Measurements from ENCODE around the gene ZMIZ1. TPM values are rescaled to one million over a fixed set of nuclear protein-coding genes. Genes with fewer than 3 reads are reported as not detected.

The ZMIZ1 gene
- total RNA-seq, 2 experiments from 2014 or later: 38.3 to 41.6 TPM

DNA sequence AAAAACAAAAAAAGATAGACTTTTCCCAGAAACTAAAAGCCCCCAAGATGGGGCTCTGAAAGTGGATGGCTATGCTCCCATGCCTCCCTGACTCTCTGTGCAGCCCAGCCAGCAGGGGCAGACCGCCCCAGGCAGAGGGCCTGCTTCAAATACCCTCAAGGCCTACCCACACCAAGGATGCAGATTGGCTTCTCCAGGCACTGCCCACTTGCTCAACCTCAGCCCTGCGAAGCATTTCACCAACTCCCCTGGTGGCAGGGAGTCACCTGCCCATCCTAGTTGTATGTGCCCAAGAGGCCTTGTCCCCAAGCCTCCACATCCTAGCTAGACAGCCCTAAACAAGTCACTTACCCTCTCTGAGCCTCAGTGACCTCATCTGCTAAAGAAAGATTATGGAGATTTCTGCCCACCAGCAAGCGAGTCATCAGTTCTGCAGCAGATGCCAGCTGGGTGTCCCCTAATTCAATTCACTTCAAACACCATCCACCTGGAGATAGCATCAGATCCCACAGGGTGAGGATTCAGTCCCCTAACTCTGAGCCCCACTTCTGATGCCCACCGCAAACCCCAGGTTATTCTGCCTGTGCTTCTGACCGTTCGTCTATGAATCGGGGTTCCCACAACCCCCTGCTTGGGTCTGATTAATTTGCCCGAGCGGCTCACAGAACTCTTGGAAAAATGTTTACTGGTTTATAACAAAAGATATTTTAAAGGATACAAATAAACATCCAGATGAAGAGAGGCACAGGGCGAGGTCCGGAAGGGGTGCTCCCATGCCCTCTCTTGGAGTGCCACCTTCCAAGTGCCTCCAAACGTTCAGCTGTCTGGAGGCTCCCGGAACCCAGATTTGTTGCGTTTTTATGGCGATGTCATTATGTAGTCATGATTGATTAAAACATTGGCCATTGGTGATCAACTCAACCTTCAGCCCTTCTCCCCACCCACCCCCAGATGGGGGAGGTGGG, 18.6 kb upstream of the ZMIZ1 start:
- CTCF ChIA-PET: interaction anchor here (1.6 kb wide), 1 partner anchor 11 kb away, joined by 9 read pairs; no protein-coding TSS in a partner anchor
- POLR2A ChIA-PET: no interaction called here

- ChIA-PET POLR2A (no interaction called here), CTCF (interaction anchor here (1.1 to 1.6 kb wide), 2 partner anchors 10 to 17 kb away, joined by 3 to 9 read pairs; no protein-coding TSS in a partner anchor)
Observed at GRCh38 chr10:79050896-79051555, 17.7 kb upstream of the ZMIZ1 start.

- POLR2A ChIA-PET: no interaction called here
Observed at GRCh38 chr10:79051766-79052165, 17.0 kb upstream of the ZMIZ1 start.

DNA sequence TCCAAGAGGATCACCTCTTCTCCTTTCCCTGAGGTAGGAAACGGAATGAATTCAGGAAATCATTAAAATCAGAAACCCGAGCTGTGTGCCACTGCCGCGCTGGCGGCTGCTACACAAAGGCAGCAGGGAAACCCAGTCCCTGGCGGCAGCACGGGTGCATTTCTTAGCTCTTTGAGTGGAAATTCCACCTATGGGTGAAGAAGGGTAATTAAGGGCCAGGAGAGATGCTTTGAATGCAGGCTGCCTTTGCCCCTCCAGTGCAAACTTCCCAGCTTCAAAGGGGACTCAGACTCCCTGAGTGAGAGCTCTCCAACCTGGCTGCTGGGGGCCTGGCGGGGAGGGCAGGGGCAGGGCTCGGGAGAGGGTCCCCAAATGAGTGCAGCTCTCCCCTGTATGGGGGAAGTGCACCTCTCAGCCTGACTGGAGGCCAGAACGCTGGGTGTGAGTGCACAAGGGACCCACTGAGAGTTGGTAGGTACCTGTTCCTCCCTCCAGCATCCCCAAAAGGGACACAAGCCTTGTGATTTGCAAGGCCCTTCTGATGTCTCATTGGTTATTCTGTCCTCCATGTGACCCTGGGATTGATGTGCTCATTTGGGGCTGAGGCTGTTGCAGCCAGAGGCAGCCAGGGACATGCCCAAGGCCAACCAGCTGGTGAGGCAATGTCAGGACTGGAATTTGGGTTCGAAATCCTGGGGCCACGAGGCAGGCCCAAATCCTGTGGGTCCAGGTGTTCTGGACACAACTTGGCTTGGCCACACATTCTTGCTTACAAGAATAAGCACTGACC, 16.3 kb upstream of the ZMIZ1 start:
- ChIA-PET POLR2A (no interaction called here), CTCF (interaction anchor here (1.1 kb wide), 1 partner anchor 19 kb away, joined by 3 read pairs; no protein-coding TSS in a partner anchor)

More at GRCh38 chr10:79051766-79052165, 17.0 kb upstream of the ZMIZ1 start:
- CTCF ChIA-PET: interaction anchor here (1.1 kb wide), 1 partner anchor 18 kb away, joined by 3 read pairs; no protein-coding TSS in a partner anchor

GRCh38 chr10:79053081-79053434, 15.7 kb upstream of the ZMIZ1 start:
- ChIA-PET CTCF (no interaction called here), POLR2A (no interaction called here)

- ChIA-PET CTCF (no interaction called here), POLR2A (no interaction called here)
Observed at GRCh38 chr10:79053481-79054202, 15.1 kb upstream of the ZMIZ1 start.

DNA sequence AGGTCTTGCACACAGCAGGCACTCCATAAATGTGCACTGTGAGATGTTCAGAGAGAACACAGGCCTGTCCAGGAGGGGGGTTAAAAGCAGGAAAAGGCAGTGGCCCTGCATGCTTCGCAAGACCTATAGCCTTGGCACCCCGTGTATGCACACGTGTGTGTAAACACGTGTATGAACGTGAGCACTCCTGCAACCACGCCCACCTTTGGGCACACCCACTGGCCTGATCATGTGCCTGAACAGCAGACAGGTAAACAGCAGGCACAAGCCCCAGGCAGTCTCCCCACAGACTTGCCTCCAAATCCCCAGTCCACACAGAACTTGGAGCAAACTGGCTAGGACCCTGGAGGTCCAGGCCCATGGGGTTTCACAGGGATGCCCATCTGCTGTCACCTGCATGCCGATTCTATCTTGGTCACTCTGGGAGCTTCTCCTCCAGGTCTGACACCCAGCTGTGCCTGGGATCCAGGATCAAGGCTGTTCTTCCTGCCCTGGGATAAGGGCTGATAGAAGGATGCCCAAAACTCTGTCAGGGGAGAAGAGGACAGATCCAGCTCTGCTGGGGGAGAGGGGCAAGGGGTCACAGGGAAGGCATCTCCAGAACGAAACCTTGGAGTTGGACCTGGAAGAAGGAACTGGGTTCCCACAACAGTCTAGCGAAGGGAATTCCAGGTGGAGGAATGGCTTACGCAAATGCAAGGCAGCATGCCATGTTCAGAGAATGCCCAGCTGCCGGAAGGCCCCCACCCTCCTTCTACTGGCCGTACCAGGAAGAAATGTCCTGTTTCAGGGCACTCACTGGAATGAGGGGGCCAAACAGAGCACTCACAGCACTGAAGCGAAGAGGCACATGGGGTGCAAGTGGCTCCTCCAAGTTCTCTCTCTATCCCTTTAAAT, 14.3 kb upstream of the ZMIZ1 start:
- POLR2A ChIA-PET: no interaction called here
- CTCF ChIA-PET: no interaction called here

DNA sequence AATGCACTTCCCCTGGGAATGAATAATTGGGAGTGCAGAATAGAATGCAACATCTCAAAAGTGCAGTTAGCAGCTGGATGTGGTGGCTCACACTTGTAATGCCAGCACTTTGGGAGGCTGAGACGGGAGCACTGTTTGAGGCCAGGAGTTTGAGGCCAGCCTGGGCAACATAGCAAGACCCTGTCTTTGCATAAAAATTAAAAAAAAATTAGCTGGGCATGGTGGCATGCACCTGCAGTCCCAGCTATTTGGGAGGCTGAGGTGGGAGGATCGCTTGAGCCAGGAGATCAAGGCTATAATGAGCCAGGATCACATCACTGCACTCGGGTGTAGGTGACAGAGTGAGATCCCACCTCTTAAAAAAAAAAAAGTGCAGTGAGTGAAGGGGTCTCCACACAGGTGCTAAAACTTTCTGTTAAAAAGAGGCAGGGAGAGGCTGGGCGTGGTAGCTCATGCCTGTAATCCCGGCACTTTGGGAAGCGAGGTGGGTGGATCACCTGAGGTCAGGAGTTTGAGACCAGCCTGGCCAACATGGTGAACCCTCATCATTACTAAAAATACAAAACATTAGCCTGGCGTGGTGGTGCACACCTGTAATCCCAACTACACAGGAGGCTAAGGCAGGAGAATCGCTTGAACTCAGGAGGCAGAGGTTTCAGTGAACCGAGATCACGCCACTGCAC, 13.5 kb upstream of the ZMIZ1 start:
- CTCF ChIA-PET: no interaction called here
- POLR2A ChIA-PET: no interaction called here

DNA sequence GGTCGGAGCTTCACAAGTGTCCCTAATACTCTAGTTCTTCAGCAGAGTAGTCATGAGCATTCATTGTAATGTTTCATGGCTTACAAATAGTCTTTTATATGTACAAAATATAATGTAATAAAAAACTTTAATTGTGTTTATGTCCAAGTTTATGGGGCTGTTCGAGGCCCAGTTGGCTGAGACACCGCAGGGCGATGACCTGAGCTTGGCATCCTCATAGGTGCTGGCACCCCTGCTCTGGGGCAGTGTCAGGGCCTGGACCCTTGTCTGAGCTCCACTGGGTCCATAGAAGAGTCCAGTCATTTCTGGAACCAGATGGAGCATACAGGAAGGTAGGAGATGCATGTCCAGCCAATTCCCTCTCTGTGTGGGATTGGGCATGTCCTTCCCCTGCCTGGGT, 12.9 kb upstream of the ZMIZ1 start:
- ChIA-PET CTCF (no interaction called here), POLR2A (no interaction called here)

GRCh38 chr10:79056361-79056735, 12.4 kb upstream of the ZMIZ1 start:
- ChIA-PET POLR2A (no interaction called here), CTCF (no interaction called here)

GRCh38 chr10:79056736-79057391, 11.9 kb upstream of the ZMIZ1 start:
- POLR2A ChIA-PET: no interaction called here
- CTCF ChIA-PET: no interaction called here

GRCh38 chr10:79057481-79058275, 11.1 kb upstream of the ZMIZ1 start:
- ChIA-PET CTCF (no interaction called here), POLR2A (no interaction called here)

DNA sequence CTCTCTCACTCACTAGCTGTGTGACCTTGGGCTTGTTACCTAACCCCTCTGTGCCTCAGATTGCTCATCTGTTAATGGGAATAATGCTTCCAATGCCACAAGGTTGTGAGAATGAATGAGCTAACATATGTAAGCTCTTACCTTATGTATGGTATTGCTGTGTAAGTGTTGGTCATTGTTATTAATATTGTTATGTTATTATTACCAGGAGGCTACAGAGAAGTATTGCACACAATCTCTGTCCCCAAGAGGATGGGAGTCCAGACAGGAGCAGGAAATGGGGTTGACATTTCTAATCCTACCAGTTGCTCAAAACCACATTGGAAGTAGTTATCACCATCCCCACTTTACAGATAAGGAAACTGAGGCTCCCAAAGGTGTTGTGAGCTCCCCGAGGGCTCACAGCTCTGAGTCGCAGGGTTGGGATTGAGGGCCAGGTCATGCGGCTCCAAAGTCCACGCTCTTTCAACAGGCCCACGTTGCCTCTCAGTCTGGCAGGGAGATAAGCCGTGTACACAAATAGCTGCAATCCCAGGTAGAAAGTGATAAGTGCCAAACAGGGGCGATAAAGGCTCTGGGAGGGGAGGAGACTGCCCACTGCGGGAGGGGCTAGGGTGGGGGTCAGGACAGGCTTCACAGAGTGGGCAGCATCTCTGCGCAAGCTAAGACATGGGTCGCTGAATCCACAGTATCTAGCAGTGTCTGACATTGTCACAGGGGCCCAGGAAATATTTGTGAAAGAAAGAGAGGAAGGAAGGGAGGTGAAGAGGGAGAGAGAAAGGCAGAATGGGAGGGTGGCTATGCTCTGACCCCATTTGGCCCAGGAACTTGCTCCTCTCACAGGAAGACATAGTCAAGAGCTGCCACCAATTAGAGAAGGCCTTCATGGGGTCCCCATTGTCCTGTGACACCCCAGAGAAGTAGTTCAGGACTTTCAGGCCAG, 9.6 kb upstream of the ZMIZ1 start:
- ChIA-PET POLR2A (no interaction called here), CTCF (interaction anchor here (0.9 kb wide), 1 partner anchor 31 kb away, joined by 3 read pairs; no protein-coding TSS in a partner anchor)

DNA sequence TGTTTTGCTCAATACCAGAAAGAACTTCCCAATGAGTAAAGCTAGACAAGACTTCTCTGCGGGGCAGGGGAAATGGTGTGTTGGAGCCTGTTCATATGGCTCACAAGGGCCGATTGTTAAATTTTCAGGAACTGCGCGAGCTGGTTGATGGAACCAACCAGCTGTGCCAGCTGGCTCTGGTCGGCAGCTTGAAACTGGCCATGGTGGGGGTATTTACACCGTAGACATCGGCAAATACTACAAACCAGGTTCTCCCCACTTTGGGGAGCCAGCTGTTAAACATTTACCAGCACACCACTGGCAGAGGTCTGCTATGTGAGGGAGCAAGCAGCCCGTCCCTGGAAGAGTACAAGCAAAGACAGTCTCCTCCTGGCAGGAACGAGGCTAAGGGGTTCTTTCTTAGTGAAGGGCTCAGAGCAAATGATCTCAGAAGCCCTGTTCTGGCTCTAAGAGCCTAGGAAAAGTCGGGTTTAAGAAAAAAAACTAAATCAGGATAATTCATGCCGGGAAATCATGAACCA, 8.8 kb upstream of the ZMIZ1 start:
- CTCF ChIA-PET: interaction anchor here (0.9 kb wide), 1 partner anchor 32 kb away, joined by 3 read pairs; no protein-coding TSS in a partner anchor
- POLR2A ChIA-PET: no interaction called here

DNA sequence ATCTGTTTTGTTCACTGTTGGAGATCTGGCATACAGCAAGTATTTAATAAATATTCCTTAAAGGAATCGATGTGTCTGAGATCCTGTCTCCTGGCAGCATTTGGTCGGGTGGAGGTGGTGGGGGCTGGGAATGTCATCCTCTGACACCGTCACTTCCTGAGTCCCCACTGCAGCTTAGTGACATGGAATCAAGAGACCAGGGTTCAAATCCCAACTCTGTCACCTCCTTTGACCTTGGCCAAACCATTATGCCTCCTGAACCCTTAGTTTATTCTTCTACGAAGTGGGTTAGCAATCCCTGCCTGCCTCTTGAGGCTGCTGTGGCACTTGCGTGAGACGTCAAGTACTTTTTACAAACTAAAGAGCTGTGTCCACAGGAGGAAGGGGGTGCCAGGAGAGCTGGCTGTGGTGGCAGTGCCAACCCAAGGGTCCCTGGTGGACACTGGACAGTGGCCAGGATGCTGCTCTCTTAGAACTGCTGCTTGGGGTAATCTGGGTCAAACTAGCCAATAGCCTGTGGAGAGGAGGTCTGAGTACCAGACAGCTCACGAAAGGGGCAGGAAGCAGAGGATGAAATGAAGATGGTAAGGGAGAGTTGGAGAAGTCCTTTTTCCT, 8.0 kb upstream of the ZMIZ1 start:
- CTCF ChIA-PET: interaction anchor here (2.1 kb wide), 1 partner anchor 10 kb away, joined by 9 read pairs; no protein-coding TSS in a partner anchor
- POLR2A ChIA-PET: no interaction called here
